Measurements from ENCODE around the gene ZDHHC13.

ZDHHC13 gene

GRCh38 chr11:19173004-19173689 lies 56.2 kb downstream of the ZDHHC13 start:
- no peak for DNase-seq

GRCh38 chr11:19173964-19174638 lies 57.1 kb downstream of the ZDHHC13 start:
- DNase-seq = no peak

- DNase-seq = no peak
These were observed 59.7 kb downstream of the ZDHHC13 start for GRCh38 chr11:19176629-19177186.

GRCh38 chr11:19181531-19182261 lies 64.7 kb downstream of the ZDHHC13 start:
- no peak for DNase-seq

GRCh38 chr11:19183646-19184045 lies 66.7 kb downstream of the ZDHHC13 start:
- no peak for DNase-seq

- no peak for DNase-seq
These were observed 68.1 kb downstream of the ZDHHC13 start for GRCh38 chr11:19185036-19185435.

- DNase-seq = no peak
These were observed 68.6 kb downstream of the ZDHHC13 start for GRCh38 chr11:19185516-19186052.

GRCh38 chr11:19187114-19187832 lies 70.3 kb downstream of the ZDHHC13 start:
- peak; percentile 43 for DNase-seq

- no peak for DNase-seq
These were observed 70.9 kb downstream of the ZDHHC13 start for GRCh38 chr11:19187833-19188258.

GRCh38 chr11:19191530-19192169 lies 74.7 kb downstream of the ZDHHC13 start:
- no peak for DNase-seq

GRCh38 chr11:19193916-19194315 lies 76.9 kb downstream of the ZDHHC13 start:
- DNase-seq = no peak

- no peak for DNase-seq
These were observed 77.8 kb downstream of the ZDHHC13 start for GRCh38 chr11:19194620-19195308.

GRCh38 chr11:19196432-19196831 lies 79.5 kb downstream of the ZDHHC13 start:
- no peak for DNase-seq

GRCh38 chr11:19199048-19199447 lies 82.1 kb downstream of the ZDHHC13 start:
- no peak for DNase-seq

- DNase-seq = no peak
These were observed 82.8 kb downstream of the ZDHHC13 start for GRCh38 chr11:19199771-19200170.

GRCh38 chr11:19200410-19201201 lies 83.6 kb downstream of the ZDHHC13 start:
- peak; percentile 11 for DNase-seq

- peak; percentile 21 for DNase-seq
These were observed 85.0 kb downstream of the ZDHHC13 start, which contains the start of gene CSRP3 for GRCh38 chr11:19201737-19202605. CSRP3 (minus strand) TSS chr11:19201983; CDS start chr11:19192448, 9,535 bp downstream.

- DNase-seq = no peak
These were observed 87.9 kb downstream of the ZDHHC13 start for GRCh38 chr11:19204836-19205235.

GRCh38 chr11:19208181-19208580 lies 91.2 kb downstream of the ZDHHC13 start:
- no peak for DNase-seq

Data from fibroblast of skin of back (primary cell).